Caco-2 (cell line): ENCODE data around the gene KLHL33. TPM values are rescaled to one million over a fixed set of nuclear protein-coding genes. Genes with fewer than 3 reads are reported as not detected.
A peak's percentile ranks its signal among the peaks of the same experiment; 100 is the strongest.

Experiments used
- BruUV-seq: library from RNA; stranded (reverse); fragments of 400-500 nt; replicated peaks from 2 replicates; lab custom pipeline; 2021; lab: Mats Ljungman, UMichigan
- CTCF ChIA-PET: fragments of 300-600 bp; sonication (Branson Sonifier 250); formaldehyde crosslinking; loops from one replicate; lab custom pipeline; 2022; ENCODE audit warnings: antibody characterized with exemption; lab: Charles Lee
- POLR2A ChIA-PET: fragments of 300-600 bp; sonication (Branson Sonifier 250); formaldehyde crosslinking; loops from one replicate; lab custom pipeline; 2022; ENCODE audit warnings: antibody characterized with exemption; lab: Charles Lee
- DNase-seq, 2 experiments: peaks; one replicate each; pipeline versions ENCODE4 v3.0.0 to v3.0.0-alpha.2; 2020 to 2022
- H3K27me3 ChIP-seq: replicated peaks from 2 replicates; pipeline ENCODE4 v1.6.0; 2011; ENCODE audit warnings: low read length; ENCODE audit not compliant: control insufficient read depth, insufficient read depth
- H3K36me3 ChIP-seq: 2 replicates; pipeline ENCODE4 v1.5.1; 2011; ENCODE audit warnings: low read length; ENCODE audit not compliant: control insufficient read depth, insufficient read depth
- H3K4me1 ChIP-seq: fragments of 250-450 bp; sonication (Bioruptor Pico); 2 replicates; pipeline ENCODE4 v1.5.1; 2020; ENCODE audit warnings: mild to moderate bottlenecking
- H3K4me3 ChIP-seq: 2 replicates; pipeline ENCODE4 v1.5.1; 2011; ENCODE audit warnings: low read depth, mild to moderate bottlenecking, control low read depth, low read length
- H3K9me3 ChIP-seq: fragments of 250-450 bp; sonication (Bioruptor Pico); 2 replicates; pipeline ENCODE4 v1.5.1; 2020; ENCODE audit warnings: mild to moderate bottlenecking, moderate library complexity
- H3K27ac Mint-ChIP-seq: one replicate; pipeline ENCODE4 v1.8.0; 2022; ENCODE audit warnings: mixed read lengths; ENCODE audit not compliant: unreplicated experiment
- H3K27me3 Mint-ChIP-seq: one replicate; pipeline ENCODE4 v1.8.0; 2022; ENCODE audit warnings: mixed read lengths; ENCODE audit not compliant: insufficient read depth, unreplicated experiment
- H3K36me3 Mint-ChIP-seq: one replicate; pipeline ENCODE4 v1.8.0; 2022; ENCODE audit warnings: mild to moderate bottlenecking, mixed read lengths; ENCODE audit not compliant: insufficient read depth, unreplicated experiment
- H3K4me1 Mint-ChIP-seq: one replicate; pipeline ENCODE4 v1.8.0; 2022; ENCODE audit warnings: low read depth, mixed read lengths; ENCODE audit not compliant: unreplicated experiment
- H3K4me3 Mint-ChIP-seq: one replicate; pipeline ENCODE4 v1.8.0; 2022; ENCODE audit warnings: mild to moderate bottlenecking, moderate library complexity, mixed read lengths; ENCODE audit not compliant: unreplicated experiment
- H3K9me3 Mint-ChIP-seq: one replicate; pipeline ENCODE4 v1.8.0; 2022; ENCODE audit warnings: mixed read lengths; ENCODE audit not compliant: unreplicated experiment
- intact Hi-C: fragments of 100-400 bp; cut with micrococcal nuclease; formaldehyde crosslinking; loops from one replicate; pipeline ENCODE4 v1.10.0; 2022; ENCODE audit not compliant: unreplicated experiment
- total RNA-seq: library from RNA; stranded (reverse); gene quantifications from 2 replicates; pipeline ENCODE4 v1.2.3, GENCODE V29; 2022
- TF ChIP-seq, protein P1 (sequence below), 2 experiments: fragments of 200-600 bp in 1 of 2; IDR thresholded peaks; 1 replicate in 1 of 2; 2 replicates in 1 of 2; pipeline versions ENCODE4 v1.5.1 to v1.8.0; 2011 to 2022; ENCODE audit warnings: antibody characterized with exemption in 1 of 2, control low read depth in 1 of 2, inconsistent platforms in 1 of 2, low read depth in 1 of 2, low read length in 1 of 2, mild to moderate bottlenecking in 1 of 2, moderate library complexity in 1 of 2; ENCODE audit not compliant: insufficient read depth in 1 of 2, severe bottlenecking in 1 of 2, unreplicated experiment in 1 of 2

The KLHL33 gene
- total RNA-seq, 1 experiment from 2014 or later: not detected

DNA sequence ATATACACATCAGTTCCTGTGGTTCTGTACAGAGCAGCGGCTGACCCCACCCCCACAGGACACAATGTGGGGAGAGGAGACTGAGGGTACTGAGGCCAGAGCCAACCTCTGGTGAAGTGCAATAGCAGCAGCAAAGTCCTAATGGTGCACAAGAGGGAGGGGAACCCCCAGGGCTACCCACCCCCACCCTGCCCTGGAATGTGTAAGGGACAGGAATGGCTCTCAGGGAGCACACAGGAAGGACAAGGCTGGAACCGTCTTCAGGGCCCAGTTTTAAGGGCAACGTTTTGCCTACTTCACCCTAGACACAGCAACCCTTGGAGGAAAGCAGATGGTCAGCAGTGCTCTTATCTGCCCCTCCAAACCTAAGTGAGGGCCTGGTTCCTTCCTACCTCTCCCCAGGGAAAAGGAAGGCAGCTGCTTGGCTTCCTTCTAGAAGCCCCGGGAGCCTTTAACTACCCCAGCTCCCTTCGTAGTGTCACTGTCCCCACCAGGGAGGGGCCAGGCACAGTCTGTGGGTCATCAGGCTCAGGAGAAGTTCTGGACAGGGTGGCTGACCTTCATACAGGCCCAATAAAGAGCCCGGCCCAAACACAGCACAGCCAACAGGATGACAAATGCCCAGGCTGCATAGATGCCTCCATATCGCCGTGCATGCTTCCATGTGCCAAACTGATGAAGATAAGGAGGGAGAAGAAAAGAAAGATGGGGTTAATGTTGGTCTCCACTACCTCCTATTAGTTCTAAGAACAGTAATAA is 22.2 kb upstream of the KLHL33 start:
- TF ChIP-seq, protein P1, sequence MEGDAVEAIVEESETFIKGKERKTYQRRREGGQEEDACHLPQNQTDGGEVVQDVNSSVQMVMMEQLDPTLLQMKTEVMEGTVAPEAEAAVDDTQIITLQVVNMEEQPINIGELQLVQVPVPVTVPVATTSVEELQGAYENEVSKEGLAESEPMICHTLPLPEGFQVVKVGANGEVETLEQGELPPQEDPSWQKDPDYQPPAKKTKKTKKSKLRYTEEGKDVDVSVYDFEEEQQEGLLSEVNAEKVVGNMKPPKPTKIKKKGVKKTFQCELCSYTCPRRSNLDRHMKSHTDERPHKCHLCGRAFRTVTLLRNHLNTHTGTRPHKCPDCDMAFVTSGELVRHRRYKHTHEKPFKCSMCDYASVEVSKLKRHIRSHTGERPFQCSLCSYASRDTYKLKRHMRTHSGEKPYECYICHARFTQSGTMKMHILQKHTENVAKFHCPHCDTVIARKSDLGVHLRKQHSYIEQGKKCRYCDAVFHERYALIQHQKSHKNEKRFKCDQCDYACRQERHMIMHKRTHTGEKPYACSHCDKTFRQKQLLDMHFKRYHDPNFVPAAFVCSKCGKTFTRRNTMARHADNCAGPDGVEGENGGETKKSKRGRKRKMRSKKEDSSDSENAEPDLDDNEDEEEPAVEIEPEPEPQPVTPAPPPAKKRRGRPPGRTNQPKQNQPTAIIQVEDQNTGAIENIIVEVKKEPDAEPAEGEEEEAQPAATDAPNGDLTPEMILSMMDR (IDR thresholded peaks at IDR 0.05; ENCODE audit: insufficient read depth in 1 of 2, low read depth in 1 of 2, low read length in 1 of 2, severe bottlenecking in 1 of 2, unreplicated experiment in 1 of 2): no peak
- BruUV-seq: no TSS peak
- intact Hi-C loops: loop anchor here (5.0 kb wide), 1 partner anchor 1054 kb away; the partner anchor contains the start of gene METTL3
- ChIA-PET CTCF (no interaction called here), POLR2A (no interaction called here)
- H3K4me1 ChIP-seq: peaks cover 16% of the 10 kb centered on the region
- DNase-seq: no peak
- no peaks in the 10 kb centered on the region for H3K27me3 ChIP-seq
- H3K36me3 Mint-ChIP-seq: peaks cover 32% of the 10 kb centered on the region
- H3K4me3 Mint-ChIP-seq: no peak overlapping the region
- no peaks in the 10 kb centered on the region for H3K9me3 Mint-ChIP-seq
- peak overlapping the region; percentile 34 for H3K27ac Mint-ChIP-seq
- H3K9me3 ChIP-seq: no peaks in the 10 kb centered on the region
- no peaks in the 10 kb centered on the region for H3K27me3 Mint-ChIP-seq
- H3K4me3 ChIP-seq: no peak overlapping the region
- H3K36me3 ChIP-seq: 0 out of 2 replicates have a peak, but pooled peaks cover 3% of the 10 kb centered on the region
- peaks cover 17% of the 10 kb centered on the region for H3K4me1 Mint-ChIP-seq

DNA sequence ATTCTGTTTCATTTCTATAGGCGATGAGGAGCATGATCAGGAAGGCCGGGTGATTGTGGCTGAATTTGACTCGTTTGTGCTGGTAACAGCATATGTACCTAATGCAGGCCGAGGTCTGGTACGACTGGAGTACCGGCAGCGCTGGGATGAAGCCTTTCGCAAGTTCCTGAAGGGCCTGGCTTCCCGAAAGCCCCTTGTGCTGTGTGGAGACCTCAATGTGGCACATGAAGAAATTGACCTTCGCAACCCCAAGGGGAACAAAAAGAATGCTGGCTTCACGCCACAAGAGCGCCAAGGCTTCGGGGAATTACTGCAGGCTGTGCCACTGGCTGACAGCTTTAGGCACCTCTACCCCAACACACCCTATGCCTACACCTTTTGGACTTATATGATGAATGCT is 21.0 kb upstream of the KLHL33 start:
- no peaks in the 10 kb centered on the region for H3K27me3 ChIP-seq
- CTCF ChIA-PET: no interaction called here
- H3K4me1 ChIP-seq: peaks cover 7% of the 10 kb centered on the region; the same call in 1 of the 2 replicates
- no peak overlapping the region for H3K4me3 ChIP-seq
- H3K36me3 ChIP-seq: peaks cover 6% of the 10 kb centered on the region; the same call in 1 of the 2 replicates
- DNase-seq: no peak
- Mint-ChIP-seq H3K4me1 (peaks cover 12% of the 10 kb centered on the region), H3K9me3 (no peaks in the 10 kb centered on the region), H3K27me3 (no peaks in the 10 kb centered on the region), H3K4me3 (peak overlapping the region; percentile 27), H3K27ac (peak overlapping the region; percentile 34), H3K36me3 (peaks cover 37% of the 10 kb centered on the region)
- TF ChIP-seq, protein P1 (IDR thresholded peaks at IDR 0.05; ENCODE audit: insufficient read depth in 1 of 2, low read depth in 1 of 2, low read length in 1 of 2, severe bottlenecking in 1 of 2, unreplicated experiment in 1 of 2): no peak
- intact Hi-C loops: loop anchor here (5.0 kb wide), 1 partner anchor 1055 kb away; the partner anchor contains the start of gene METTL3
- POLR2A ChIA-PET: no interaction called here
- no TSS peak for BruUV-seq
- no peaks in the 10 kb centered on the region for H3K9me3 ChIP-seq
